Mesenchymal stem cell (in vitro differentiated cells and primary cell): ENCODE data around the gene BCL2A1.

Experiments
- DNase-seq: peaks from one replicate; pipeline ENCODE4 v3.0.0-alpha.2; 2013
- H2AFZ ChIP-seq: one replicate; pipeline ENCODE4 v1.6.1; 2013; ENCODE audit warnings: low read depth, mild to moderate bottlenecking, control low read depth, inconsistent platforms, low read length, moderate library complexity
- H2AK5ac ChIP-seq: 2 replicates; pipeline ENCODE4 v1.6.1; 2013; ENCODE audit warnings: low read length, moderate library complexity, mild to moderate bottlenecking, inconsistent platforms; ENCODE audit not compliant: severe bottlenecking
- H2BK120ac ChIP-seq: one replicate; pipeline ENCODE4 v1.6.1; 2013; ENCODE audit warnings: low read depth, mild to moderate bottlenecking, inconsistent platforms, low read length, moderate library complexity
- H2BK12ac ChIP-seq, 2 experiments: one replicate each; pipeline ENCODE4 v1.6.1; 2013; ENCODE audit warnings: inconsistent platforms in 2 of 2, low read length in 2 of 2, mild to moderate bottlenecking in 2 of 2, moderate library complexity in 2 of 2, control low read depth in 1 of 2
- H2BK15ac ChIP-seq: one replicate; pipeline ENCODE4 v1.6.1; 2013; ENCODE audit warnings: mild to moderate bottlenecking, low read depth, inconsistent platforms; ENCODE audit not compliant: poor library complexity, severe bottlenecking
- H2BK5ac ChIP-seq: 2 replicates; pipeline ENCODE4 v1.6.1; 2013; ENCODE audit warnings: low read depth, mild to moderate bottlenecking, low read length, control low read depth, inconsistent platforms; ENCODE audit not compliant: poor library complexity, severe bottlenecking
- H3K14ac ChIP-seq, 2 experiments: one replicate each; pipeline ENCODE4 v1.6.1; 2013; ENCODE audit warnings: inconsistent platforms in 2 of 2, low read length in 2 of 2, control low read depth in 1 of 2, mild to moderate bottlenecking in 1 of 2, moderate library complexity in 1 of 2
- H3K18ac ChIP-seq, 2 experiments: one replicate each; pipeline ENCODE4 v1.6.1; 2013; ENCODE audit warnings: inconsistent platforms in 2 of 2, low read length in 2 of 2, control low read depth in 1 of 2, low read depth in 1 of 2, mild to moderate bottlenecking in 1 of 2
- H3K23ac ChIP-seq, 2 experiments: one replicate each; pipeline ENCODE4 v1.6.1; 2013; ENCODE audit warnings: inconsistent platforms in 2 of 2, low read length in 2 of 2, mild to moderate bottlenecking in 2 of 2, moderate library complexity in 2 of 2, control low read depth in 1 of 2
- H3K27ac ChIP-seq: 2 replicates; pipeline ENCODE4 v1.5.1; 2013; ENCODE audit warnings: mild to moderate bottlenecking, moderate library complexity, low read length, control low read depth, inconsistent platforms; ENCODE audit not compliant: poor library complexity, severe bottlenecking
- H3K27me3 ChIP-seq, 2 experiments: 2 replicates each; pipeline versions ENCODE4 v1.6.1 to v1.7.0; 2013; ENCODE audit warnings: low read length in 2 of 2, mild to moderate bottlenecking in 2 of 2, moderate library complexity in 2 of 2, control low read depth in 1 of 2, inconsistent platforms in 1 of 2; ENCODE audit not compliant: control insufficient read depth in 1 of 2, insufficient read depth in 1 of 2
- H3K36me3 ChIP-seq, 2 experiments: 2 replicates each; pipeline versions ENCODE4 v1.6.1 to v1.7.0; 2013; ENCODE audit warnings: low read length in 2 of 2, control low read depth in 1 of 2, inconsistent platforms in 1 of 2, low read depth in 1 of 2, mild to moderate bottlenecking in 1 of 2; ENCODE audit not compliant: insufficient read depth in 2 of 2, control insufficient read depth in 1 of 2
- H3K4ac ChIP-seq, 2 experiments: one replicate each; pipeline ENCODE4 v1.6.1; 2013; ENCODE audit warnings: inconsistent platforms in 2 of 2, low read length in 2 of 2, mild to moderate bottlenecking in 2 of 2, moderate library complexity in 2 of 2, control low read depth in 1 of 2, low read depth in 1 of 2
- H3K4me1 ChIP-seq: 2 replicates; pipeline ENCODE4 v1.6.1; 2013; ENCODE audit warnings: low read depth, low read length, control low read depth; ENCODE audit not compliant: control insufficient read depth, insufficient read depth
- H3K4me2 ChIP-seq: 2 replicates; pipeline ENCODE4 v1.6.1; 2013; ENCODE audit warnings: low read length, mild to moderate bottlenecking, inconsistent platforms; ENCODE audit not compliant: poor library complexity, severe bottlenecking
- H3K4me3 ChIP-seq, 2 experiments: 2 replicates each; pipeline versions ENCODE4 v1.5.1 to v1.7.0; 2013; ENCODE audit warnings: low read length in 2 of 2, mild to moderate bottlenecking in 2 of 2, control low read depth in 1 of 2, low read depth in 1 of 2; ENCODE audit not compliant: insufficient read depth in 1 of 2
- H3K79me1 ChIP-seq: replicated peaks from 2 replicates; pipeline ENCODE4 v1.6.1; 2013; ENCODE audit warnings: mild to moderate bottlenecking, control low read depth, low read length, inconsistent platforms; ENCODE audit not compliant: poor library complexity, severe bottlenecking
- H3K9ac ChIP-seq: 2 replicates; pipeline ENCODE4 v1.7.0; 2013; ENCODE audit warnings: mild to moderate bottlenecking, low read length, moderate library complexity
- H3K9me3 ChIP-seq: 2 replicates; pipeline ENCODE4 v1.7.0; 2013; ENCODE audit warnings: mild to moderate bottlenecking, low read length; ENCODE audit not compliant: control insufficient read depth
- H4K8ac ChIP-seq: one replicate; pipeline ENCODE4 v1.6.1; 2013; ENCODE audit warnings: inconsistent platforms, mild to moderate bottlenecking, low read length, moderate library complexity
- H4K91ac ChIP-seq: one replicate; pipeline ENCODE4 v1.6.1; 2013; ENCODE audit warnings: mild to moderate bottlenecking, low read length, inconsistent platforms
- WGBS: methylation state at CpG from one replicate; pipeline ENCODE4 v1.1.7; 2013; ENCODE audit warnings: mixed read lengths; 5-methylcytosine and 5-hydroxymethylcytosine counted together

Gene BCL2A1

GRCh38 chr15:79960502-79961212 lies 10.3 kb downstream of the BCL2A1 start:
- no peak overlapping the region for H3K18ac ChIP-seq
- no peaks in the 10 kb centered on the region for H3K36me3 ChIP-seq
- H2AK5ac ChIP-seq: no peak overlapping the region
- 82% methylated on average over 10 of the region's 10 CpGs for WGBS
- no peak overlapping the region for H3K23ac ChIP-seq
- H2BK12ac ChIP-seq: no peak overlapping the region
- no peaks in the 10 kb centered on the region for H3K4me1 ChIP-seq
- H3K4me2 ChIP-seq: no peak overlapping the region
- H2BK5ac ChIP-seq: no peak overlapping the region
- no peak overlapping the region for H3K14ac ChIP-seq
- no peak overlapping the region for H4K8ac ChIP-seq
- H3K27ac ChIP-seq: no peak overlapping the region
- no peak overlapping the region for H2BK15ac ChIP-seq
- no peak overlapping the region for H2BK120ac ChIP-seq
- no peak overlapping the region for H4K91ac ChIP-seq
- H3K79me1 ChIP-seq: no peaks in the 10 kb centered on the region
- no peaks in the 10 kb centered on the region for H3K27me3 ChIP-seq
- no peak overlapping the region for H3K9ac ChIP-seq
- no peak overlapping the region for H3K4ac ChIP-seq
- H3K9me3 ChIP-seq: no peaks in the 10 kb centered on the region
- no peak overlapping the region for H3K4me3 ChIP-seq
- no peak overlapping the region for H2AFZ ChIP-seq
- peak; percentile 12 for DNase-seq

GRCh38 chr15:79957741-79958140 lies 13.3 kb downstream of the BCL2A1 start:
- Histone ChIP-seq H2AK5ac (no peak overlapping the region), H3K4me1 (no peaks in the 10 kb centered on the region), H3K27ac (no peak overlapping the region), H3K36me3 (no peaks in the 10 kb centered on the region), H4K91ac (no peak overlapping the region), H2BK15ac (no peak overlapping the region), H2BK120ac (no peak overlapping the region), H3K4me2 (no peak overlapping the region), H3K9ac (no peak overlapping the region), H3K18ac (no peak overlapping the region), H3K14ac (no peak overlapping the region), H3K23ac (no peak overlapping the region), H3K79me1 (no peaks in the 10 kb centered on the region), H3K9me3 (no peaks in the 10 kb centered on the region), H2BK12ac (no peak overlapping the region), H2AFZ (no peak overlapping the region), H4K8ac (no peak overlapping the region), H3K27me3 (no peaks in the 10 kb centered on the region), H2BK5ac (no peak overlapping the region), H3K4me3 (no peak overlapping the region), H3K4ac (no peak overlapping the region)
- DNase-seq: no peak

GRCh38 chr15:79956354-79956939 lies 14.5 kb downstream of the BCL2A1 start:
- no peak overlapping the region for H3K27ac ChIP-seq
- no peak overlapping the region for H2BK5ac ChIP-seq
- no peak overlapping the region for H3K23ac ChIP-seq
- H3K4me3 ChIP-seq: no peak overlapping the region
- H3K9me3 ChIP-seq: no peaks in the 10 kb centered on the region
- no peak overlapping the region for H3K4ac ChIP-seq
- H3K79me1 ChIP-seq: no peaks in the 10 kb centered on the region
- no peaks in the 10 kb centered on the region for H3K27me3 ChIP-seq
- H2BK12ac ChIP-seq: no peak overlapping the region
- H2AK5ac ChIP-seq: no peak overlapping the region
- no peak overlapping the region for H2BK15ac ChIP-seq
- no peak overlapping the region for H3K9ac ChIP-seq
- H3K18ac ChIP-seq: no peak overlapping the region
- H2BK120ac ChIP-seq: no peak overlapping the region
- DNase-seq: no peak
- H3K4me2 ChIP-seq: no peak overlapping the region
- H3K14ac ChIP-seq: no peak overlapping the region
- no peaks in the 10 kb centered on the region for H3K36me3 ChIP-seq
- H4K91ac ChIP-seq: no peak overlapping the region
- no peaks in the 10 kb centered on the region for H3K4me1 ChIP-seq
- peak overlapping the region; percentile 41 for H4K8ac ChIP-seq
- no peak overlapping the region for H2AFZ ChIP-seq
- 54% methylated on average over 3 of the region's 4 CpGs for WGBS

- Histone ChIP-seq H2BK120ac (no peak overlapping the region), H2AK5ac (no peak overlapping the region), H2AFZ (no peak overlapping the region), H3K4ac (no peak overlapping the region), H3K27me3 (no peaks in the 10 kb centered on the region), H3K9me3 (no peaks in the 10 kb centered on the region), H3K4me2 (no peak overlapping the region), H3K36me3 (no peaks in the 10 kb centered on the region), H3K23ac (no peak overlapping the region), H3K79me1 (no peaks in the 10 kb centered on the region), H3K14ac (no peak overlapping the region), H2BK12ac (no peak overlapping the region), H2BK15ac (no peak overlapping the region), H4K91ac (no peak overlapping the region), H3K9ac (no peak overlapping the region), H3K4me1 (no peaks in the 10 kb centered on the region), H4K8ac (no peak overlapping the region), H3K18ac (no peak overlapping the region), H2BK5ac (no peak overlapping the region), H3K4me3 (no peak overlapping the region), H3K27ac (no peak overlapping the region)
- WGBS: 80% methylated on average over 1 of the region's 2 CpGs
- DNase-seq: no peak
Measured at GRCh38 chr15:79954661-79955060, 16.3 kb downstream of the BCL2A1 start.
